Inflammatory macrophage treated with lipopolysaccharide for 4 hours (primary cell): ENCODE results near the gene TNS1.

Experiments used
- DNase-seq: peaks from one replicate; pipeline ENCODE4 v3.0.0-alpha.2; 2020

The TNS1 gene

DNA sequence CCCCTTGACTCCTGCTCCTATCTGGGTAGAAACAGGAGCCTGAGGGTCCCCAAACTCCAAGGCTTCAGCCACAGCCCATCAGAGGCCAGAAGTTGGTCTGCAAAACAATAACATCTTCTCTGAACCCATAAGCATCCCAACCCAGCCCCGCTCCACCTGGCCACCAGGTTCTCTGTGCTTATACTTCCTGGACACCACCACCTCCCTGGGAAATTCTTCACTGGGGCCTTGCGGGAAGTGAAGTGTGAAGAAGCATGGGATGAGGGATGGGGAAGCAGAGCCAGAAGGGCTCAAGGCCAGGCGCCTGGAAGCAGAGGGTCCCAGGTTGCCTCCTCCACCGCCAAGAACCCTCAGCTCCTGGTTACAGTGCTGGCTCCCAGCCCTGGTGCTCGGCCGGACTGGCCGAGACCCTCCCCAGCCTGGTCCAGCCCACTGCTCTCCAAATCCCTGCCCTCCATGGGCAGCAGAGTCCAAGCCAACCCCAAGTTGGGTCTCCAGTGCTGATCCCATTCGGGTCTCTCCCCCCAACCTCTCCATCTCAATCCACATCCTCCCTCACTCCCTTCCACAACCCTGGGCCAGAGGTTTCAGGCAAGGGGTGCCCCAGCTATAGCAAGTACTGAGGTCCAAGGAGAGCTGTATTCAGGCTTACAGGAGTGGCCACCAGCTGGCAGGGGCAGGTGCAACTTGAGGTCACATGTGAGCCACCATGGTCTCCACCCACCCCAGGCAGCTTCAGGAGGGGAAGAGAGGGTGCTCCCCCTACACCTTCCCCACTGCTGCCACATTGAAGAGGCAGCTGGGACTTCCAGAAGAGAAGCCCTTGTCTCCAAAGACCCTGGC lies 60.7 kb downstream of the TNS1 start:
- no peak for DNase-seq

DNA sequence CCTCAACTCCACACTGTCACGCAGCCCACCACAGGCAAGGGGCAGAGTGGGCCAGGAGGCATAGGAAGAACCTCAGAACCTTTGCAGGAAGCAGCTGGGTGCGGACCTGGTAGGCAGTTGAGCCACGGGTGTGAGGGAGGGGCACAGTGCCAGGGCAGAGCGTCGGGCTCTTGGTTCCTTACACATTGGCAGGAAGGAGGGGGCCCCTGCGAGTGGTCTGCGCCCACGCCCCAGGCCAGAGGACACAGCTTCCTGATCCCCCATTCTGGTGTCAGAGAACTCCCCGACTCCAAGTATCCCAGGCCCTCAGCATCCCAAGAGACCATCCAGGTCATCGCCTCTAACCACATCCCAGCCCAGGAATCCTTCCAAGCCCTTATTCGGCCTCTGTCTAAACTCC lies 61.5 kb downstream of the TNS1 start:
- DNase-seq, result no peak

GRCh38 chr2:217940261-217941220 lies 62.3 kb downstream of the TNS1 start:
- no peak for DNase-seq

DNA sequence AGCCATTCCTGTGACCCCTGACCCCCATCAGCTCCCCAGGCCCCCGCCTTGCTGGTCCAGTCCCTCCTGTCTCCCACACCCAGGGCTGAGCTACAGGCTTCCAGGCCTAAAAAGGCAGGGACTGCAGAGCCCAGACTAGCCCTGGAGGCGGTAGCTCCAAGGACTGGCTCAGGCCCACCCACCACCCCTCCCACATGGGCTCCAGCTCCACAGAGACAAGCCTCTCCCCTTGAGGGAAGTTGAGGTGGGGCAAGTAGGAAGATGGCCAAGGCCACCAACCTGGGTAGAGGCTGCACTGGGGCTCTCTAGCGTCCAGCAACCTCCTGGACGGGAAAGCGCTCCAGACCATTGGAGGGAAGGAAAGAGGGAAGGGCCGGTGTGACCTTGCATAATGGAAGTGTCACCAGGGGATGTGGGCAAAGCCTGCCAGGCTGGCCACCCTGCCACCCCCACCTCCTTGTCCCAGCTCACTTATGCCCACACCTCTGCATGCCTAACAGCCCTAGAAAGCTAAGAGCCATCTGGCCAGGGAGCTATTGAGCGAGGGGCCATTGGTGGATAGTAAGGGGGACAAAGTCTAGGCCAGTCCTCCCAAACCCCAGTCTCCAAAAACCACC lies 63.1 kb downstream of the TNS1 start:
- no peak for DNase-seq

- DNase-seq, result no peak
Measured at GRCh38 chr2:217939220-217939619, 63.6 kb downstream of the TNS1 start.

DNA sequence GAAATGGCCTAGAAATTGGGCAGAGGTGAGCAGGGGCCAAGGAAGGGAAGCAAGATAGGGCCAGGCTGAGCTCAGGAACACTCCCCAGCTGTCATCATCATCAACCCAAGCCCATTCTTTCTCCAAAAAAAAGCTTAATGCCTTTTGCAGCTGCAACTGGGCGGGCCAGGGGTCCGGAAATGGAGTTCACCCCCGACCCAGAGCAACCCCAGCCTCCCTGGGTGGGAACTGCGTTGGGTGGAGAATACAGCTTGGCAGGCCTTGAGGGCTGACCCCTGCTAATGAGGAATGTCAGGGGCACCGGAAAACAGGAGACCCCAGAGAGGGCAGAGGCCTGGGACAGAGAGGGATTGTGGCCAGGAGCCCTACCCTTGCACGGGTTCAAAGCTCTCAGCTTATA lies 64.8 kb downstream of the TNS1 start:
- no peak for DNase-seq

- DNase-seq, result no peak
Measured at GRCh38 chr2:217937446-217937845, 65.3 kb downstream of the TNS1 start.

GRCh38 chr2:217936952-217937351 lies 65.8 kb downstream of the TNS1 start:
- DNase-seq, result no peak

- no peak for DNase-seq
Measured at GRCh38 chr2:217935901-217936684, 66.7 kb downstream of the TNS1 start.

DNA sequence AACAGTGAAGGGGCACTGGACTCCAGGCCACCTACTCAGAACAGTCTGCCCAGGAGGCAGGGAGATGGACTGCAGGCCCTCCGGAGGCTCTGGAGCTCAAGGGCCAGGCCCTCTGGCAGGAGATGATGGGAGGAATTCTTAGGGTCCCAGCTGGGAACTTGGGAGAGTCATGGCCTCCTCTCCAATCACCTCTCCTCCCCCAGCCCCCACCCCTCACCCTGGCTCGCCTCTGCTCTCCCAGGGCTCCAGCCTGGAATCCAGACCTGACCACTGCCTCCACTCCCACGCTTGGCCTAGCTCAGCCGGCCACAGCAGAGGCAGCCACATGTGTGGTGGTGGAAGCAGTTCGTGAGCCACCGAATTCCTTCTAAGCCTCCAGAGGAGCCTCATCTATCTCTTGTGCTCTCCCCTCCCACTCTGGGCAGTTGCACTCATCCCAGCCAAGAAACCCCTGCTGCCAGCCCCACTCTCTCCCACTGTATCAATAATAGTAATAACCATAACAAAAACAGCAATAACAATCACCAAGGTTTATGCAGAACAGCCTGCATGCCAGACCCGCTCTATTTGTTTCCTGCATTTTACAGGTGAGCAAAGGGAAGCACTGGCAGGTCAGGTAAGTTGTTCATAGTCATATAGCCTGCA lies 67.4 kb downstream of the TNS1 start:
- no peak for DNase-seq

DNA sequence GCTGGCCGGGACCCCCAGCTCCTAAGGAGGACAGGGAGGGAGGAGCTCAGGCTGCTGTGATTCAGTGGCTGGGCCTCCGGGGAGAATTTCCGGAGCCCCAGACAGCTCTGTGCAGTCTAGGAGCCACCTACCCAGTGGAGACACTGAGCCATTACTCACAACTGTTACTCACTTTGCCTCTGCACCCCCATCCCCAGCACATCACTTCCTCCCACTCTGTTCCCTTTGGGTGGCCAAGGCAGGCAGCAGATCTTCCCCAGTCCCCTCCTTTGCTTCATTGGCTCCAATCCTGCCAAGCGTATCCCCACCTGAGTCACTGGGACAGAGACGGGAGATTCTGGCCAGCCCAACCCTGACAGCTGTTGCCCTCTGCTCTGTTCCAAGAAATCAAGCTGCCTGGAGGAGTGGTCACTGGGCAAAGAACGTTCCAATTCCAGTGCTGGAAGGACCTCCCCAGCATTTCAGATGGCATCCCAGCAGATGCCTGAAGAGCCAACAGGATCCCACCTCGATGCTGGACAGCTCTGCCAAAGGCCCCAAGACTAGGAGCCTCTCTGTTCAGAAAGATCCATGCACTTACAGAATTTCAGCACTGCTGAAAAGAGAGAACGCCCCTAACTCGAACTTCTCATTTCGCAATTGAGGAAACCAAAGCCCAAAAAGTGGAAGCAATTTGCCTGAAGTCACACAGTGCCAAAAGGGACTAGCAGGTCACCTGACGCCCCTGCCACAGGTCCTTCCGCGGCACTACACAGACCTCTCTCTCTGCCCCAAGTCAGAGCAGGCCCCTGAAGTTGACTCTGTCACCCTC lies 68.3 kb downstream of the TNS1 start:
- peak; percentile 90 for DNase-seq

DNA sequence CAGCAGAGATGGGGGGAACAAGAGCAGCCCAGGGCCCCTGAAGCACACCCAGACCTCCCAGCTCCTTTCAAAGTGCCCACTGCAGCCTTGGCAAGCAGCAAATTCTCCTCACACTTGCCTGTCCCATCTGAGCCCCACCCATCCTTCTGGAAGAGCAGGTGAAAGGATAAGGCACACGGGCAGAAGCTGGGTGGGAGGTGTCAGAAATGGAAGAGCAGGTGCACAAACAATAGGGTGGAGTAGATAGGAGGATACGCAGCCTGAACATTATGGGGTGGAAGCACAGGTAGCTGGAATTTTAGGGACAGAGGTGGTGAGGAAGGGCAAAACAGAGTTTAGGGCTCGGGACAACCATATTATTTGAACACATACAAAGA lies 69.2 kb downstream of the TNS1 start:
- no peak for DNase-seq

- no peak for DNase-seq
Measured at GRCh38 chr2:217932803-217933616, 69.8 kb downstream of the TNS1 start.

DNA sequence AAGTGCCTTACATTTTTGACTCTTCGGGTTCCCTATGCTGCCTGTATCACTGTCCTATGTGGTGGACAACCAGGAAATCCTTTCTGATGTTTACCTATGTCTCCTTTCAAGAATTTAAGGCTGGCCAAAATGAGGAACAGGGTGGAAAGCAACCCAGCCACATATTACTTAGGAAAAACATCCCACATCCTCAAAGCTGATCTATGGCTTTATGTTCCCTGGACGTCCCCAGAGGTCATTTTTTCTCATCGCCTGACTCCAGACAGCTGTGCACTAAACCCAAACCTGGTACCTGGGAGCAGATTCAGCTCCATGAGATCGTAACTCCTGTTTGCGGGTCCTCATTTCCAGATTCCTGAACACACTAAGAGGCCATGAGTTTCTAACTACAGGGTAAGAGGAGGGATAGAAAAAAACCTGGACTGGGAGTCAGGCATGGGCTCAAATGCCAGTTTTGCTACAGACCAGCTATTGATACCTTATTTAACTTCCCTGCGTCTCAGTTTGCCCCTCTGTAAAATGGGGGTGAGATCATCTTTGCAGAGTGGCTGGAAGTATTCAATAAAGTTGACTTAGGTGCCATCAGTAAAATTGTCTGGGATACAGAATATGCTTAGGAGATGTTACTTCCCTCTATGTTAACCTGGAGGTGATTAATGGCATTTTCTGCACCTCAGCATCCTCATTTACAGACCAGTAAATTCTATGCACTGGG lies 70.8 kb downstream of the TNS1 start:
- no peak for DNase-seq

DNA sequence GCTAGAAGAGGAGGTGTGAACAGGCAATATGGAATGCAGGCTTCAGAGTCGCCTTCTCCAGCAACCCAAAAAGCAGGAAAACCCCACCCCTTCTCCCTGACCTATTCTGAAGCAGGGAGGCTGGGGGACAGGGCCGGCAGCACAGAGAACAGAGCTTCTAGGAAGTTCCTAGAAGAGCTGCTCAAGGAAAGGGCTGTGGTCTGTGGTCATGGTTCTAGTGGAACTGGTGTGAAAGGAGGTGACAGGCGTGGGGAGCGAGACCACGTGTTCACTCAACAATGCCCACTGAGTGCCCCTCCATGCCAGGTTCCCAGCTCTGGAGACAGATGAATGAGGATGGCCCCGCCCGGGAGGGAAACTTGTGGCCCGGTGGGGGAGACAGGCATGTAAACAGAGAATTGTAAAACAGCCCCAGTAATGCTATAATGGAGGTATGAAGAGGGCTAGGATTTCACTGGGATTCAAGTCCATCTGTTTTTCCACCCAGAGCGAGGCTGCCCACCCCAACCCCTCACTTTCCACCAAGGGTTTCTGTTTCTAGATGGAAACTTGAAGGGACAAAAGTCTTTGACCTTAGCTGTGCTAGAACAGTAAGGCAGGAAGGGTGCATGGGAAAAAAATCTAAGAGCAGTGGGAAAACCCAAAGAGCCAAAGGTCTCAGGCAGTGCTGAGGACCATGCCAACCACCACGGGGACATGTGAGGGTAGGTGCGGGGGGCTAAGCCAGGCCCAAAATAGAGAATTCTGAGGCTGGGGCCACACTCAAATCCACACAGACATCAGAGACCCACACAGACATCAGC lies 71.8 kb downstream of the TNS1 start:
- peak; percentile 14 for DNase-seq

GRCh38 chr2:217929757-217930707 lies 72.8 kb downstream of the TNS1 start:
- no peak for DNase-seq

DNA sequence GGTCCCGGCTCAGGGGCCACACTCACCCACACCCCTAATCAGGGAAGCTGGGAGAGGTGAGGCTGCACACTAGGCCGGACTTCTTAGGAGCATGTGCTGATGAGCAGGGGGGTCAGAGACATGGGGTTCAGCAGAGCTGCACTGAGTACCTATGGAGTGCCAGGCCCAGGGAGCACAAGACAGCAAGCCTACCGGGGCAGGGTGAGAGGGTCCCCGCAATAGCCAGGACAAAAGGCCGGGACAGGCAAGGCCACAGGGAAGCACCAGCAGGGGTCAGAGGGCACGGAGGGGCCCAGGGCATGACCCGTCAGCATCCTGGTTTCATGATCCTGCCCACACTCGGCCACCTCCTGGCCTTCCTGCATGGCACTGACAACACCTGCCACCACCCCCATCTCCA lies 73.5 kb downstream of the TNS1 start:
- no peak for DNase-seq
